PC-9 (cell line): ENCODE measurements around the gene PHF10. TPM values are rescaled to one million over a fixed set of nuclear protein-coding genes. Genes with fewer than 3 reads are reported as not detected.

Source experiments
- BruUV-seq: library from RNA; stranded (reverse); fragments of 400-500 nt; replicated peaks from 2 replicates; lab custom pipeline; 2021; lab: Mats Ljungman, UMichigan
- CTCF ChIA-PET: fragments of 300-600 bp; sonication (Branson Sonifier 250); formaldehyde crosslinking; loops from one replicate; lab custom pipeline; 2022; ENCODE audit warnings: antibody characterized with exemption; lab: Charles Lee
- POLR2A ChIA-PET: fragments of 300-600 bp; sonication (Branson Sonifier 250); formaldehyde crosslinking; loops from one replicate; lab custom pipeline; 2022; ENCODE audit warnings: antibody characterized with exemption; ENCODE audit not compliant: unreplicated experiment; lab: Charles Lee
- DNase-seq, 2 experiments: peaks; one replicate each; pipeline versions ENCODE4 v3.0.0 to v3.0.0-alpha.2; 2015 to 2022; ENCODE audit warnings: mixed read lengths in 1 of 2
- H2AFZ ChIP-seq: fragments of 200-600 bp; sonication (generic); 2 replicates; pipeline ENCODE4 v1.8.1; 2017; ENCODE audit warnings: antibody characterized with exemption
- H3F3A ChIP-seq: fragments of 200-600 bp; sonication (generic); 2 replicates; pipeline ENCODE4 v1.8.1; 2017; ENCODE audit warnings: antibody characterized with exemption, mild to moderate bottlenecking, low read depth; ENCODE audit not compliant: insufficient read depth
- H3K27ac ChIP-seq: fragments of 200-600 bp; sonication (generic); 2 replicates; pipeline ENCODE4 v1.6.1; 2016; ENCODE audit warnings: mixed run types
- H3K27me3 ChIP-seq: fragments of 200-600 bp; sonication (generic); 2 replicates; pipeline ENCODE4 v1.6.1; 2016; ENCODE audit warnings: low read depth, mixed run types; ENCODE audit not compliant: insufficient read depth
- H3K36me3 ChIP-seq: fragments of 200-600 bp; sonication (generic); 2 replicates; pipeline ENCODE4 v1.6.1; 2016; ENCODE audit warnings: low read depth, mixed run types
- H3K4me1 ChIP-seq: fragments of 200-600 bp; sonication (generic); replicated peaks from 2 replicates; pipeline ENCODE4 v1.6.1; 2016; ENCODE audit warnings: mixed run types; ENCODE audit not compliant: insufficient read depth
- H3K4me2 ChIP-seq: fragments of 200-600 bp; sonication (generic); 2 replicates; pipeline ENCODE4 v1.6.1; 2017; ENCODE audit warnings: mixed run types
- H3K4me3 ChIP-seq: fragments of 200-600 bp; sonication (generic); 2 replicates; pipeline ENCODE4 v1.6.1; 2016; ENCODE audit warnings: mixed run types
- H3K79me2 ChIP-seq: fragments of 200-600 bp; sonication (generic); 2 replicates; pipeline ENCODE4 v1.6.1; 2017; ENCODE audit warnings: low read depth, mixed run types
- H3K9me2 ChIP-seq: fragments of 200-600 bp; sonication (generic); 2 replicates; pipeline ENCODE4 v1.8.1; 2017; ENCODE audit warnings: mild to moderate bottlenecking; ENCODE audit not compliant: insufficient read depth
- H3K9me3 ChIP-seq: fragments of 200-600 bp; sonication (generic); 2 replicates; pipeline ENCODE4 v1.8.1; 2016; ENCODE audit warnings: low read depth; ENCODE audit not compliant: insufficient read depth
- H4K20me1 ChIP-seq: fragments of 200-600 bp; sonication (generic); 2 replicates; pipeline ENCODE4 v1.8.1; 2017; ENCODE audit not compliant: insufficient read depth
- CTCF ChIP-seq: fragments of 200-600 bp; sonication (generic); conservative IDR thresholded peaks from 2 replicates; pipeline ENCODE4 v1.6.1; 2017; ENCODE audit warnings: mixed run types, antibody characterized with exemption, mild to moderate bottlenecking, moderate library complexity
- EZH2 ChIP-seq: fragments of 200-600 bp; sonication (generic); IDR thresholded peaks from 2 replicates; pipeline ENCODE4 v1.8.0; 2017; ENCODE audit warnings: antibody characterized with exemption, low read depth
- intact Hi-C: fragments of 100-400 bp; cut with micrococcal nuclease; formaldehyde crosslinking; loops from one replicate; pipeline ENCODE4 v1.10.0; 2022; ENCODE audit not compliant: unreplicated experiment
- total RNA-seq: library from RNA; stranded (reverse); gene quantifications from 2 replicates; pipeline ENCODE4 v1.2.3, GENCODE V29; 2021

The PHF10 gene
- total RNA-seq, 1 experiment from 2014 or later, result 21.7 TPM

DNA sequence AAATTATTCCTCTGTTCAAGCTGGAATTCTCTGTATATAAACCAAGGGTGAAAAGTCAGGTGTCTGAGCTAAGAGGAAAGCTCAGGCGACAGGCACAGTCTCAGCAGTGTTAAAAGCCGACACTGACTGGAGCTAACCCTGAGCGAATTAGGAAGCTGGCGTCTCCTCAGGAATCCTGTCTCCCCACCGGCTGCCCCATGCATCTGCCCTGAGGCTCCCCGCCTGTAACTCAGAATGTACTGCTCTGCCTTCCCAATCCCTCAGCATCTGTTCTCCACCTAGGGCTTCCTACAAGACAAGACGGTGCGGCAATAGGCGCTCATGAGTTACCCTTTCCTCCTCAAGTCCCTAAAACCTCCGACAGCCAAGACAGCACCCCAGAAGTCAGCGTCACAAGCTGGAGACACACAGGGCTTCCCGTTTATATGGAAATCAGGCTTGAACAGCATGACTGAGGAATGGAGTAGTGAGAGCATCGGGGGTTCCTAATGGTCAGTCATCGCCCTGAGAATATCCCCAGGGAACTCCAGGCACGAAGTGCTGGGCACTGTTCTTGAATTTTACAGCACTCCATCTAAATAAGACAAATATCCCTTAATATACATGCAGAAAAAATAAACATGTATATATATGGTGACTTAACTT, 56.0 kb downstream of the PHF10 start:
- no peak overlapping the region for H3K4me2 ChIP-seq
- no peaks in the 10 kb centered on the region for H3K79me2 ChIP-seq
- no peaks in the 10 kb centered on the region for H4K20me1 ChIP-seq
- TF ChIP-seq CTCF (no peak), EZH2 (no peak)
- ChIA-PET CTCF (no interaction called here), POLR2A (no interaction called here)
- intact Hi-C loops, result no loop called here
- no TSS peak for BruUV-seq
- no peak overlapping the region for H3K27ac ChIP-seq
- no peaks in the 10 kb centered on the region for H3K9me3 ChIP-seq
- H3K9me2 ChIP-seq, result no peaks in the 10 kb centered on the region
- DNase-seq, result no peak
- no peak overlapping the region for H3K4me3 ChIP-seq
- no peaks in the 10 kb centered on the region for H3F3A ChIP-seq
- no peaks in the 10 kb centered on the region for H3K27me3 ChIP-seq
- H3K36me3 ChIP-seq, result no peaks in the 10 kb centered on the region; the same call in 1 of the 2 replicates
- H2AFZ ChIP-seq, result no peak overlapping the region
- no peaks in the 10 kb centered on the region for H3K4me1 ChIP-seq

- DNase-seq, result no peak
- Histone ChIP-seq H3K79me2 (no peaks in the 10 kb centered on the region), H2AFZ (no peak overlapping the region), H3F3A (no peaks in the 10 kb centered on the region), H3K4me3 (no peak overlapping the region), H3K4me2 (no peak overlapping the region), H3K27me3 (no peaks in the 10 kb centered on the region), H3K9me2 (no peaks in the 10 kb centered on the region), H4K20me1 (no peaks in the 10 kb centered on the region), H3K27ac (no peak overlapping the region), H3K4me1 (no peaks in the 10 kb centered on the region), H3K36me3 (no peaks in the 10 kb centered on the region; the same call in 1 of the 2 replicates), H3K9me3 (no peaks in the 10 kb centered on the region)
- TF ChIP-seq CTCF (no peak), EZH2 (no peak)
- POLR2A ChIA-PET, result no interaction called here
- CTCF ChIA-PET, result no interaction called here
- no TSS peak for BruUV-seq
- intact Hi-C loops, result no loop called here
Measured at GRCh38 chr6:169667716-169668115, 56.6 kb downstream of the PHF10 start.

GRCh38 chr6:169666441-169666840, 57.9 kb downstream of the PHF10 start:
- Histone ChIP-seq H3K79me2 (no peaks in the 10 kb centered on the region), H3K4me2 (no peak overlapping the region), H2AFZ (no peak overlapping the region), H4K20me1 (no peaks in the 10 kb centered on the region), H3K4me3 (no peak overlapping the region), H3K36me3 (no peaks in the 10 kb centered on the region; the same call in 1 of the 2 replicates), H3K9me2 (no peaks in the 10 kb centered on the region), H3K27me3 (no peaks in the 10 kb centered on the region), H3F3A (no peaks in the 10 kb centered on the region), H3K9me3 (no peaks in the 10 kb centered on the region), H3K27ac (no peak overlapping the region), H3K4me1 (no peaks in the 10 kb centered on the region)
- intact Hi-C loops, result no loop called here
- CTCF ChIA-PET, result no interaction called here
- POLR2A ChIA-PET, result no interaction called here
- no peak for DNase-seq
- no peak for TF ChIP-seq CTCF
- TF ChIP-seq EZH2, result no peak
- BruUV-seq, result no TSS peak
